H9 (cell line): ENCODE results near the gene SCYGR6. TPM values are rescaled to one million over a fixed set of nuclear protein-coding genes. Genes with fewer than 3 reads are reported as not detected.
A peak's percentile ranks its signal among the peaks of the same experiment; 100 is the strongest.

Experiments used
- DNase-seq: peaks from one replicate; pipeline ENCODE4 v3.0.0-alpha.2; 2017
- H2AFZ ChIP-seq: one replicate; pipeline ENCODE4 v1.6.1; 2013; ENCODE audit warnings: mild to moderate bottlenecking, low read length, control low read depth, moderate library complexity
- H2AK5ac ChIP-seq: 2 replicates; pipeline ENCODE4 v1.6.1; 2013; ENCODE audit warnings: low read length, control low read depth, mixed read lengths; ENCODE audit not compliant: insufficient read length
- H2BK120ac ChIP-seq: one replicate; pipeline ENCODE4 v1.6.1; 2013; ENCODE audit warnings: low read depth, mild to moderate bottlenecking, low read length, control low read depth, inconsistent platforms; ENCODE audit not compliant: poor library complexity, severe bottlenecking
- H2BK12ac ChIP-seq: 2 replicates; pipeline ENCODE4 v1.6.1; 2013; ENCODE audit warnings: low read length, control low read depth, mixed read lengths, low read depth; ENCODE audit not compliant: insufficient read length
- H2BK15ac ChIP-seq: 2 replicates; pipeline ENCODE4 v1.6.1; 2013; ENCODE audit warnings: low read depth, low read length, control low read depth
- H2BK20ac ChIP-seq: one replicate; pipeline ENCODE4 v1.6.1; 2013; ENCODE audit warnings: low read depth, mild to moderate bottlenecking, low read length, control low read depth, inconsistent platforms; ENCODE audit not compliant: poor library complexity, severe bottlenecking
- H2BK5ac ChIP-seq: 2 replicates; pipeline ENCODE4 v1.6.1; 2013; ENCODE audit warnings: low read length, control low read depth, mixed read lengths; ENCODE audit not compliant: insufficient read length
- H3K14ac ChIP-seq: 2 replicates; pipeline ENCODE4 v1.6.1; 2013; ENCODE audit warnings: low read length, control low read depth; ENCODE audit not compliant: insufficient read depth
- H3K18ac ChIP-seq: 2 replicates; pipeline ENCODE4 v1.6.1; 2013; ENCODE audit warnings: low read depth, mild to moderate bottlenecking, mixed read lengths, low read length, control low read depth; ENCODE audit not compliant: insufficient read length
- H3K23ac ChIP-seq: 2 replicates; pipeline ENCODE4 v1.6.1; 2013; ENCODE audit warnings: low read length, control low read depth, mixed read lengths, low read depth; ENCODE audit not compliant: insufficient read length
- H3K23me2 ChIP-seq: 2 replicates; pipeline ENCODE4 v1.6.1; 2013; ENCODE audit warnings: low read depth, mild to moderate bottlenecking, mixed read lengths, low read length, control low read depth; ENCODE audit not compliant: insufficient read length, poor library complexity, severe bottlenecking
- H3K27ac ChIP-seq: 2 replicates; pipeline ENCODE4 v1.5.1; 2013; ENCODE audit warnings: low read length, control low read depth, mixed read lengths, low read depth; ENCODE audit not compliant: insufficient read length
- H3K27me3 ChIP-seq: 2 replicates; pipeline ENCODE4 v1.6.1; 2013; ENCODE audit warnings: low read length, control low read depth, inconsistent platforms; ENCODE audit not compliant: insufficient read depth
- H3K4ac ChIP-seq: 2 replicates; pipeline ENCODE4 v1.6.1; 2013; ENCODE audit warnings: low read depth, mild to moderate bottlenecking, control low read depth, inconsistent platforms, low read length, moderate library complexity
- H3K4me1 ChIP-seq: 2 replicates; pipeline ENCODE4 v1.6.1; 2013; ENCODE audit warnings: low read length, control low read depth, inconsistent platforms; ENCODE audit not compliant: insufficient read depth
- H3K4me2 ChIP-seq: 2 replicates; pipeline ENCODE4 v1.6.1; 2013; ENCODE audit warnings: low read length, control low read depth, mixed read lengths; ENCODE audit not compliant: insufficient read length, insufficient read depth
- H3K56ac ChIP-seq: 2 replicates; pipeline ENCODE4 v1.6.1; 2013; ENCODE audit warnings: low read depth, mild to moderate bottlenecking, mixed read lengths, low read length, control low read depth; ENCODE audit not compliant: insufficient read length
- H3K79me1 ChIP-seq: 2 replicates; pipeline ENCODE4 v1.6.1; 2013; ENCODE audit warnings: low read depth, mild to moderate bottlenecking, moderate library complexity, low read length, control low read depth, inconsistent platforms; ENCODE audit not compliant: insufficient read depth, poor library complexity, severe bottlenecking
- H3K79me2 ChIP-seq: 2 replicates; pipeline ENCODE4 v1.6.1; 2013; ENCODE audit warnings: low read length, control low read depth, inconsistent platforms; ENCODE audit not compliant: insufficient read depth
- H3K9ac ChIP-seq: 2 replicates; pipeline ENCODE4 v1.6.1; 2013; ENCODE audit warnings: low read length, control low read depth, mixed read lengths; ENCODE audit not compliant: insufficient read length; ENCODE audit errors: extremely low read depth
- H3K9me3 ChIP-seq: one replicate; pipeline ENCODE4 v1.6.1; 2013; ENCODE audit warnings: low read depth, low read length, inconsistent platforms; ENCODE audit not compliant: control insufficient read depth
- H3T11ph ChIP-seq: one replicate; pipeline ENCODE4 v1.6.1; 2013; ENCODE audit warnings: mild to moderate bottlenecking, low read length, control low read depth, inconsistent platforms
- H4K20me1 ChIP-seq: one replicate; pipeline ENCODE4 v1.6.1; 2013; ENCODE audit not compliant: control insufficient read depth, insufficient read length, insufficient read depth
- H4K5ac ChIP-seq: 2 replicates; pipeline ENCODE4 v1.6.1; 2013; ENCODE audit warnings: low read depth, mild to moderate bottlenecking, mixed read lengths, low read length, control low read depth; ENCODE audit not compliant: insufficient read length
- H4K8ac ChIP-seq: replicated peaks from 2 replicates; pipeline ENCODE4 v1.6.1; 2013; ENCODE audit warnings: low read length, control low read depth, mixed read lengths, low read depth; ENCODE audit not compliant: insufficient read length
- H4K91ac ChIP-seq: 2 replicates; pipeline ENCODE4 v1.6.1; 2013; ENCODE audit warnings: low read depth, mild to moderate bottlenecking, moderate library complexity, mixed read lengths, low read length, control low read depth; ENCODE audit not compliant: insufficient read length
- H3K27ac Mint-ChIP-seq, 3 experiments: 2 replicates in 2 of 3; 3 replicates in 1 of 3; pipeline ENCODE4 v1.8.0; 2020 to 2021; ENCODE audit warnings: mixed read lengths in 3 of 3, mild to moderate bottlenecking in 1 of 3, moderate library complexity in 1 of 3
- H3K27me3 Mint-ChIP-seq: 2 replicates; pipeline ENCODE4 v1.8.0; 2021; ENCODE audit warnings: low read depth, mild to moderate bottlenecking, moderate library complexity, mixed read lengths
- H3K36me3 Mint-ChIP-seq, 3 experiments: 2 replicates in 2 of 3; 3 replicates in 1 of 3; pipeline ENCODE4 v1.8.0; 2020 to 2021; ENCODE audit warnings: low read depth in 3 of 3, mixed read lengths in 3 of 3; ENCODE audit not compliant: insufficient read depth in 1 of 3
- H3K4me1 Mint-ChIP-seq, 2 experiments: 2 replicates each; pipeline ENCODE4 v1.8.0; 2020; ENCODE audit warnings: mixed read lengths in 2 of 2
- H3K4me3 Mint-ChIP-seq, 2 experiments: 2 replicates in 1 of 2; 3 replicates in 1 of 2; pipeline ENCODE4 v1.8.0; 2020 to 2021; ENCODE audit warnings: mild to moderate bottlenecking in 2 of 2, mixed read lengths in 2 of 2, moderate library complexity in 1 of 2
- H3K9me3 Mint-ChIP-seq, 2 experiments: 2 replicates in 1 of 2; 3 replicates in 1 of 2; pipeline ENCODE4 v1.8.0; 2020; ENCODE audit warnings: mild to moderate bottlenecking in 2 of 2, mixed read lengths in 2 of 2, moderate library complexity in 1 of 2
- CTCF ChIP-seq: fragments of 200-600 bp; sonication (generic); conservative IDR thresholded peaks from 3 replicates; pipeline ENCODE4 v1.8.0; 2021; ENCODE audit warnings: antibody characterized with exemption, mild to moderate bottlenecking
- WGBS: extraction: QIAGEN DNeasy Blood & Tissue Kit; methylation state at CpG from one replicate; pipeline ENCODE4 v1.1.7; 2013; ENCODE audit warnings: missing lambda C conversion rate, low lambda C conversion rate, mixed read lengths; ENCODE audit not compliant: insufficient read length; ENCODE audit errors: extremely low coverage; 5-methylcytosine and 5-hydroxymethylcytosine counted together
- total RNA-seq: library from RNA; stranded (reverse); gene quantifications from 2 replicates; pipeline ENCODE4 v1.2.1, GENCODE V29; 2021

The SCYGR6 gene
- total RNA-seq, 1 experiment from 2014 or later, result not detected

GRCh38 chr2:227748079-227748478 lies 23.5 kb upstream of the SCYGR6 start:
- no peak overlapping the region for H3K14ac ChIP-seq
- no peak overlapping the region for H3T11ph ChIP-seq
- no peak overlapping the region for H2BK120ac ChIP-seq
- H3K9me3 Mint-ChIP-seq, result no peaks in the 10 kb centered on the region
- no CpG with 5 or more reads among the region's 6 CpGs for WGBS
- no peak overlapping the region for H3K4me2 ChIP-seq
- peak; percentile 73 for DNase-seq
- H3K23me2 ChIP-seq, result no peaks in the 10 kb centered on the region
- H4K91ac ChIP-seq, result no peak overlapping the region
- H3K36me3 Mint-ChIP-seq, result no peaks in the 10 kb centered on the region
- no peaks in the 10 kb centered on the region for H3K27me3 ChIP-seq
- no peak overlapping the region for H3K9ac ChIP-seq
- H2BK15ac ChIP-seq, result no peak overlapping the region
- no peak overlapping the region for H3K56ac ChIP-seq
- no peak overlapping the region for H2BK12ac ChIP-seq
- H3K4me1 Mint-ChIP-seq, result peaks cover 8 to 15% of the 10 kb centered on the region in 2 experiments
- no peak overlapping the region for H3K23ac ChIP-seq
- no peak overlapping the region for H2AK5ac ChIP-seq
- H4K20me1 ChIP-seq, result no peaks in the 10 kb centered on the region
- H4K8ac ChIP-seq, result no peak overlapping the region
- H3K79me2 ChIP-seq, result no peaks in the 10 kb centered on the region
- no peak overlapping the region for H4K5ac ChIP-seq
- H2BK5ac ChIP-seq, result no peak overlapping the region
- TF ChIP-seq CTCF, result peak; percentile 83
- H3K9me3 ChIP-seq, result no peaks in the 10 kb centered on the region
- no peak overlapping the region for H3K18ac ChIP-seq
- no peak overlapping the region for H2AFZ ChIP-seq
- no peaks in the 10 kb centered on the region for H3K27me3 Mint-ChIP-seq
- H2BK20ac ChIP-seq, result no peak overlapping the region
- no peaks in the 10 kb centered on the region for H3K79me1 ChIP-seq
- H3K27ac ChIP-seq, result no peak overlapping the region
- H3K4ac ChIP-seq, result no peak overlapping the region
- no peak overlapping the region for H3K27ac Mint-ChIP-seq
- no peak overlapping the region for H3K4me3 Mint-ChIP-seq
- no peaks in the 10 kb centered on the region for H3K4me1 ChIP-seq
